ENCODE measurements around the gene ANXA11. TPM values are rescaled to one million over a fixed set of nuclear protein-coding genes. Genes with fewer than 3 reads are reported as not detected.
"Not testable (repeated sequence)": the region's sequence is repeated elsewhere in the genome, so short reads cannot be mapped to it uniquely, and the experiment has no call there.

Gene ANXA11
- total RNA-seq = 100 to 1,000 TPM; 158 to 174 TPM

- peak; percentile 84 for DNase-seq (ENCODE audit: low spot score)
- TF ChIP-seq POLR2AphosphoS5 (IDR thresholded peaks at IDR 0.05) (peak; percentile 89), POLR2A (IDR thresholded peaks at IDR 0.05) (peak; percentile 98), CTCF (IDR thresholded peaks at IDR 0.05) (peak in 1 of 4 experiments; percentile 7)
- Histone ChIP-seq H3K4me3 (peak within 1 kb of the TSS; percentile 89 to 91), H3K27me3 (replicated peaks; ENCODE audit: insufficient read depth) (no peaks in the 10 kb centered on the region), H3K27ac (peak within 1 kb of the TSS; percentile 95 to 97), H3K36me3 (no peaks in the 10 kb centered on the region), H3K9me3 (no peaks in the 10 kb centered on the region), H3K4me1 (replicated peaks) (peaks cover 9% of the 10 kb centered on the region)
- intact Hi-C loops (cut with DNase I) = loop anchor here (2.0 to 5.0 kb wide), 2 partner anchors 48 to 127 kb away; partner anchors contain the start of gene TMEM254
- 3% methylated on average over 42 of the region's 45 CpGs for WGBS
Measured at GRCh38 chr10:80205477-80206276, at the start of gene ANXA11. Gene ANXA11 (minus strand): TSS chr10:80205537. CDS start chr10:80172861, 32,676 bp downstream.

- H3K4me1 ChIP-seq (replicated peaks); intact Hi-C loops (cut with DNase I); H3K4me3 ChIP-seq; H3K27me3 ChIP-seq (replicated peaks; ENCODE audit: insufficient read depth); H3K9me3 ChIP-seq; H3K36me3 ChIP-seq; H3K27ac ChIP-seq; DNase-seq (ENCODE audit: low spot score): not testable (repeated sequence)
- WGBS = no CpG with 5 or more reads among the region's 2 CpGs
Measured at GRCh38 chr10:80254726-80255125, 49.4 kb upstream of the ANXA11 start.

GRCh38 chr10:80253963-80254271 is 48.6 kb upstream of the ANXA11 start:
- H3K36me3 ChIP-seq; intact Hi-C loops (cut with DNase I); DNase-seq (ENCODE audit: low spot score); H3K27ac ChIP-seq; H3K4me1 ChIP-seq (replicated peaks); H3K27me3 ChIP-seq (replicated peaks; ENCODE audit: insufficient read depth); H3K4me3 ChIP-seq; H3K9me3 ChIP-seq: not testable (repeated sequence)
- WGBS = 20% methylated on average over 1 of the region's 1 CpG

- intact Hi-C loops (cut with DNase I) = no loop called here
- Histone ChIP-seq H3K4me3 (no peak overlapping the region), H3K9me3 (no peaks in the 10 kb centered on the region), H3K36me3 (no peaks in the 10 kb centered on the region), H3K27me3 (replicated peaks; ENCODE audit: insufficient read depth) (no peaks in the 10 kb centered on the region), H3K4me1 (replicated peaks) (no peaks in the 10 kb centered on the region), H3K27ac (no peak overlapping the region)
- DNase-seq (ENCODE audit: low spot score) = no peak
- TF ChIP-seq POLR2A (IDR thresholded peaks at IDR 0.05) (no peak), CTCF (IDR thresholded peaks at IDR 0.05) (no peak), POLR2AphosphoS5 (IDR thresholded peaks at IDR 0.05) (no peak)
- 92% methylated on average over 5 of the region's 5 CpGs for WGBS
Measured at GRCh38 chr10:80253266-80253962, 48.1 kb upstream of the ANXA11 start.

- Histone ChIP-seq H3K9me3 (no peaks in the 10 kb centered on the region), H3K27ac (no peak overlapping the region), H3K4me3 (no peak overlapping the region), H3K36me3 (no peaks in the 10 kb centered on the region), H3K27me3 (replicated peaks; ENCODE audit: insufficient read depth) (no peaks in the 10 kb centered on the region), H3K4me1 (replicated peaks) (no peaks in the 10 kb centered on the region)
- intact Hi-C loops (cut with DNase I) = no loop called here
- 88% methylated on average over 12 of the region's 12 CpGs for WGBS
- no peak for TF ChIP-seq POLR2AphosphoS5 (IDR thresholded peaks at IDR 0.05)
- TF ChIP-seq CTCF (IDR thresholded peaks at IDR 0.05) = no peak
- TF ChIP-seq POLR2A (IDR thresholded peaks at IDR 0.05) = no peak
- DNase-seq (ENCODE audit: low spot score) = no peak
Measured at GRCh38 chr10:80252296-80252887, 47.1 kb upstream of the ANXA11 start.

- H3K27me3 ChIP-seq (replicated peaks; ENCODE audit: insufficient read depth); H3K4me1 ChIP-seq (replicated peaks); H3K36me3 ChIP-seq; DNase-seq (ENCODE audit: low spot score); intact Hi-C loops (cut with DNase I); H3K4me3 ChIP-seq; H3K27ac ChIP-seq; H3K9me3 ChIP-seq: not testable (repeated sequence)
- WGBS = 60% methylated on average over 4 of the region's 4 CpGs
Measured at GRCh38 chr10:80251703-80252280, 46.5 kb upstream of the ANXA11 start.

GRCh38 chr10:80250399-80250798 is 45.1 kb upstream of the ANXA11 start:
- H3K9me3 ChIP-seq; DNase-seq (ENCODE audit: low spot score); H3K4me1 ChIP-seq (replicated peaks); H3K27ac ChIP-seq; H3K36me3 ChIP-seq; intact Hi-C loops (cut with DNase I); H3K27me3 ChIP-seq (replicated peaks; ENCODE audit: insufficient read depth); H3K4me3 ChIP-seq: not testable (repeated sequence)
- no CpG with 5 or more reads among the region's 1 CpG for WGBS

- intact Hi-C loops (cut with DNase I); H3K27me3 ChIP-seq (replicated peaks; ENCODE audit: insufficient read depth); H3K9me3 ChIP-seq; H3K4me3 ChIP-seq; H3K36me3 ChIP-seq; H3K4me1 ChIP-seq (replicated peaks); DNase-seq (ENCODE audit: low spot score); H3K27ac ChIP-seq: not testable (repeated sequence)
- WGBS = 32% methylated on average over 3 of the region's 4 CpGs
Measured at GRCh38 chr10:80249906-80250305, 44.6 kb upstream of the ANXA11 start.

- H3K36me3 ChIP-seq; DNase-seq (ENCODE audit: low spot score); H3K4me1 ChIP-seq (replicated peaks); intact Hi-C loops (cut with DNase I); H3K27me3 ChIP-seq (replicated peaks; ENCODE audit: insufficient read depth); H3K27ac ChIP-seq; H3K9me3 ChIP-seq; H3K4me3 ChIP-seq: not testable (repeated sequence)
- WGBS = 95% methylated on average over 19 of the region's 20 CpGs
Measured at GRCh38 chr10:80247611-80248010, 42.3 kb upstream of the ANXA11 start.

All from prostate gland (tissue), 2 donors.